Anterior cingulate cortex (tissue), 58 donors: Measurements from ENCODE around the gene CSGALNACT2.

Experiments
- DNase-seq, 58 donors: peaks; one replicate each; lab custom pipeline; 2025; lab: John Stamatoyannopoulos, UW

CSGALNACT2 gene

GRCh38 chr10:43123361-43124093 is 14.7 kb upstream of the CSGALNACT2 start:
- DNase-seq = no peak

GRCh38 chr10:43124094-43124521 is 14.1 kb upstream of the CSGALNACT2 start:
- no peak for DNase-seq

- DNase-seq = no peak
These were observed 13.5 kb upstream of the CSGALNACT2 start for GRCh38 chr10:43124574-43125273.

- DNase-seq = no peak
These were observed 12.9 kb upstream of the CSGALNACT2 start for GRCh38 chr10:43125274-43125845.

- no peak for DNase-seq
These were observed 12.1 kb upstream of the CSGALNACT2 start for GRCh38 chr10:43125881-43126731.

- DNase-seq = no peak
These were observed 11.4 kb upstream of the CSGALNACT2 start for GRCh38 chr10:43126759-43127424.

GRCh38 chr10:43127442-43127841 is 10.8 kb upstream of the CSGALNACT2 start:
- DNase-seq = no peak

GRCh38 chr10:43128331-43128730 is 9.9 kb upstream of the CSGALNACT2 start:
- no peak for DNase-seq

- DNase-seq = peak in 11 of 58 donors; percentile 11 to 59 (median 37)
These were observed 9.1 kb upstream of the CSGALNACT2 start for GRCh38 chr10:43128958-43129706.

GRCh38 chr10:43130770-43131171 is 7.5 kb upstream of the CSGALNACT2 start:
- no peak for DNase-seq

GRCh38 chr10:43131256-43131655 is 7.0 kb upstream of the CSGALNACT2 start:
- no peak for DNase-seq

- DNase-seq = no peak
These were observed 6.3 kb upstream of the CSGALNACT2 start for GRCh38 chr10:43131906-43132305.

- no peak for DNase-seq
These were observed 5.1 kb upstream of the CSGALNACT2 start for GRCh38 chr10:43132867-43133787.

GRCh38 chr10:43134126-43134905 is 3.9 kb upstream of the CSGALNACT2 start:
- DNase-seq = no peak

- DNase-seq = no peak
These were observed 3.2 kb upstream of the CSGALNACT2 start for GRCh38 chr10:43135064-43135463.

- no peak for DNase-seq
These were observed 2.6 kb upstream of the CSGALNACT2 start for GRCh38 chr10:43135656-43136055.

GRCh38 chr10:43136432-43136831 is 1.8 kb upstream of the CSGALNACT2 start:
- DNase-seq = no peak
